CD4-positive, alpha-beta T cell treated with Interleukin-15 for 1 hour (primary cell): ENCODE measurements around the gene MBD6.

Source experiments
- DNase-seq: peaks from one replicate; pipeline ENCODE4 v3.0.0-alpha.2; 2020

The MBD6 gene

DNA sequence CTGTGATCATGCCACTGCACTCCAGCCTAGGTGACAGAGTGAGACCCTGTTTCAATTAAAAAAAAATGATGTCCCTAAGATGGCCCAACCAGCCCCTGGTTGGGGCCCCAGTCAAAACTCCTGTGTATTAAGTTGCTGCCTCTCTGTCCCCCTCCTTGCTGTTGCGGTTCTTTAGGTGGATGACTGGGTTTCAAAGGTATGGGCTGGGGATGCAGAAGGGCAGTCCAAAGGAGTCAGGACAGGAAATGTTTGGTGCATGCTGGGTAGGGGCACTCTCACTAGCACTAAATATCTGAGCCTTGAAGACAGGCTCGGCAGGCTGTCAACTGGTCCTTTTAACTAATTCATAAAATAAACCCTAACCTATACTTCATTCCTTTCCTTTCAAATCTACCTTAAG is 56.4 kb downstream of the MBD6 start:
- DNase-seq: no peak
